Hematopoietic multipotent progenitor cell treated with erythropoietin and hydrocortisone succinate and interleukin-3 and kit ligand, for 6 days (in vitro differentiated cells): ENCODE data around the gene BCL11A.

Experiments used
- DNase-seq: peaks from one replicate; pipeline ENCODE4 v3.0.0-alpha.2; 2015

BCL11A gene

GRCh38 chr2:60523963-60524362 lies 29.5 kb downstream of the BCL11A start:
- DNase-seq = peak; percentile 81

GRCh38 chr2:60522462-60522861 lies 31.0 kb downstream of the BCL11A start:
- no peak for DNase-seq

- DNase-seq = no peak
Measured at GRCh38 chr2:60521626-60522025, 31.8 kb downstream of the BCL11A start.

GRCh38 chr2:60520917-60521539 lies 32.4 kb downstream of the BCL11A start:
- DNase-seq = no peak

GRCh38 chr2:60520151-60520876 lies 33.1 kb downstream of the BCL11A start:
- DNase-seq = no peak

GRCh38 chr2:60519231-60519863 lies 34.1 kb downstream of the BCL11A start:
- DNase-seq = no peak

- DNase-seq = no peak
Measured at GRCh38 chr2:60518567-60518966, 34.9 kb downstream of the BCL11A start.

- no peak for DNase-seq
Measured at GRCh38 chr2:60517446-60517845, 36.0 kb downstream of the BCL11A start.

- no peak for DNase-seq
Measured at GRCh38 chr2:60516826-60517225, 36.6 kb downstream of the BCL11A start.

- DNase-seq = no peak
Measured at GRCh38 chr2:60516383-60516811, 37.1 kb downstream of the BCL11A start.

- peak; percentile 58 for DNase-seq
Measured at GRCh38 chr2:60515721-60516226, 37.7 kb downstream of the BCL11A start.

- DNase-seq = no peak
Measured at GRCh38 chr2:60513996-60514395, 39.5 kb downstream of the BCL11A start.

- DNase-seq = no peak
Measured at GRCh38 chr2:60513191-60513590, 40.3 kb downstream of the BCL11A start.

- no peak for DNase-seq
Measured at GRCh38 chr2:60512641-60513040, 40.8 kb downstream of the BCL11A start.

GRCh38 chr2:60512062-60512622 lies 41.3 kb downstream of the BCL11A start:
- DNase-seq = no peak

- no peak for DNase-seq
Measured at GRCh38 chr2:60510713-60511112, 42.7 kb downstream of the BCL11A start.

GRCh38 chr2:60509066-60509465 lies 44.4 kb downstream of the BCL11A start:
- DNase-seq = no peak

- no peak for DNase-seq
Measured at GRCh38 chr2:60508339-60508917, 45.0 kb downstream of the BCL11A start.

- DNase-seq = no peak
Measured at GRCh38 chr2:60507211-60507965, 46.1 kb downstream of the BCL11A start.

- peak; percentile 51 for DNase-seq
Measured at GRCh38 chr2:60505880-60506260, 47.6 kb downstream of the BCL11A start.

- no peak for DNase-seq
Measured at GRCh38 chr2:60505240-60505879, 48.1 kb downstream of the BCL11A start.

- DNase-seq = peak; percentile 50
Measured at GRCh38 chr2:60504049-60504448, 49.4 kb downstream of the BCL11A start.
